ENCODE measurements around the gene ASCC3. TPM values are rescaled to one million over a fixed set of nuclear protein-coding genes. Genes with fewer than 3 reads are reported as not detected.

Gene ASCC3
- total RNA-seq, 4 donors from 2014 or later: 20.3 to 26.8 (median 24.5) TPM

- DNase-seq (ENCODE audit: low spot score in 2 of 2): no peak
- intact Hi-C loops (cut with DNase I; ENCODE audit: low total_unique reads): no loop called here
- no peak for TF ChIP-seq POLR2A (IDR thresholded peaks at IDR 0.05)
- TF ChIP-seq CTCF (IDR thresholded peaks at IDR 0.05): no peak
- WGBS, 2 donors: 56 to 72% methylated on average over 4 of the region's 4 CpGs
- no peak overlapping the region for H3K4me3 ChIP-seq (ENCODE audit: low read depth, poor library complexity, severe bottlenecking)
These were observed 23.2 kb upstream of the ASCC3 start for GRCh38 chr6:100904316-100904715.

GRCh38 chr6:100901582-100901981 is 20.5 kb upstream of the ASCC3 start:
- WGBS, 2 donors: 78 to 81% methylated on average over 3 of the region's 3 CpGs

GRCh38 chr6:100899202-100899601 is 18.1 kb upstream of the ASCC3 start:
- intact Hi-C loops (cut with DNase I; ENCODE audit: low total_unique reads): no loop called here
- TF ChIP-seq CTCF (IDR thresholded peaks at IDR 0.05) (no peak), POLR2A (IDR thresholded peaks at IDR 0.05) (no peak)
- WGBS, 2 donors: 86 to 87% methylated on average over 3 of the region's 3 CpGs
- no peak overlapping the region for H3K4me3 ChIP-seq (ENCODE audit: low read depth, poor library complexity, severe bottlenecking)
- no peak for DNase-seq (ENCODE audit: low spot score in 2 of 2)

More at GRCh38 chr6:100901582-100901981, 20.5 kb upstream of the ASCC3 start:
- intact Hi-C loops (cut with DNase I; ENCODE audit: low total_unique reads): no loop called here
- no peak for TF ChIP-seq POLR2A (IDR thresholded peaks at IDR 0.05)
- TF ChIP-seq CTCF (IDR thresholded peaks at IDR 0.05): no peak
- H3K4me3 ChIP-seq (ENCODE audit: low read depth, poor library complexity, severe bottlenecking): no peak overlapping the region
- DNase-seq (ENCODE audit: low spot score in 2 of 2): no peak

- H3K4me3 ChIP-seq (ENCODE audit: low read depth, poor library complexity, severe bottlenecking): no peak overlapping the region
- TF ChIP-seq CTCF (IDR thresholded peaks at IDR 0.05): no peak
- no peak for TF ChIP-seq POLR2A (IDR thresholded peaks at IDR 0.05)
- DNase-seq (ENCODE audit: low spot score in 2 of 2): no peak
- intact Hi-C loops (cut with DNase I; ENCODE audit: low total_unique reads): no loop called here
- WGBS, 2 donors: 93 to 96% methylated on average over 4 of the region's 4 CpGs
These were observed 16.5 kb upstream of the ASCC3 start for GRCh38 chr6:100897671-100898070.

GRCh38 chr6:100893743-100894142 is 12.6 kb upstream of the ASCC3 start:
- intact Hi-C loops (cut with DNase I; ENCODE audit: low total_unique reads): no loop called here
- no peak for TF ChIP-seq POLR2A (IDR thresholded peaks at IDR 0.05)
- no peak for TF ChIP-seq CTCF (IDR thresholded peaks at IDR 0.05)
- no peak overlapping the region for H3K4me3 ChIP-seq (ENCODE audit: low read depth, poor library complexity, severe bottlenecking)
- WGBS, 2 donors: 96 to 97% methylated on average over 3 of the region's 3 CpGs
- DNase-seq (ENCODE audit: low spot score in 2 of 2): no peak

- no peak for DNase-seq (ENCODE audit: low spot score in 2 of 2)
- no peak overlapping the region for H3K4me3 ChIP-seq (ENCODE audit: low read depth, poor library complexity, severe bottlenecking)
- TF ChIP-seq CTCF (IDR thresholded peaks at IDR 0.05) (no peak), POLR2A (IDR thresholded peaks at IDR 0.05) (no peak)
- intact Hi-C loops (cut with DNase I; ENCODE audit: low total_unique reads): no loop called here
- 54 to 55% methylated on average over 3 of the region's 3 CpGs for WGBS, 2 donors
These were observed 11.6 kb upstream of the ASCC3 start for GRCh38 chr6:100892693-100893092.

Data from lower leg skin (tissue), 4 donors.